IMR-90 (cell line): Measurements from ENCODE around the gene ACADL.

ENCODE experiments used
- BHLHE40 ChIP-seq: fragments of 150-350 bp; IDR thresholded peaks from 2 replicates; pipeline ENCODE4 v1.6.1; 2016; ENCODE audit warnings: mild to moderate bottlenecking, low read depth, low read length
- CTCF ChIP-seq: conservative IDR thresholded peaks from 2 replicates; pipeline ENCODE4 v1.5.1; 2012; ENCODE audit warnings: mild to moderate bottlenecking, low read depth, low read length, improper control_type of control experiment
- FOS ChIP-seq: fragments of 150-350 bp; IDR thresholded peaks from 2 replicates; pipeline ENCODE4 v1.6.1; 2016; ENCODE audit warnings: low read depth, low read length
- MAFK ChIP-seq: IDR thresholded peaks from 2 replicates; pipeline ENCODE4 v1.6.1; 2012; ENCODE audit warnings: low read depth, low read length, improper control_type of control experiment
- MXI1 ChIP-seq: IDR thresholded peaks from 2 replicates; pipeline ENCODE4 v1.6.1; 2012; ENCODE audit warnings: low read depth, mild to moderate bottlenecking, low read length, moderate library complexity, borderline replicate concordance
- NFE2L2 ChIP-seq: fragments of 150-350 bp; IDR thresholded peaks from 2 replicates; pipeline ENCODE4 v1.6.1; 2016; ENCODE audit warnings: low read depth, mild to moderate bottlenecking, low read length
- POLR2A ChIP-seq: IDR thresholded peaks from 2 replicates; pipeline ENCODE4 v1.6.1; 2012; ENCODE audit warnings: mild to moderate bottlenecking, low read depth, low read length

- TF ChIP-seq NFE2L2 (no peak), CTCF (peak; percentile 81), BHLHE40 (no peak), FOS (no peak), MAFK (no peak), MXI1 (no peak), POLR2A (no peak)
Observed at GRCh38 chr2:210195101-210195852, 30.0 kb downstream of the ACADL start.
